D721Med (cell line): Measurements from ENCODE around the gene TDRD6.
"Not testable (repeated sequence)": the region's sequence is repeated elsewhere in the genome, so short reads cannot be mapped to it uniquely, and the experiment has no call there.

Source experiments
- DNase-seq: peaks from one replicate; pipeline ENCODE4 v3.0.0; 2011; ENCODE audit warnings: low spot score; ENCODE audit not compliant: insufficient read length
- FAIRE-seq: peaks from 2 replicates; lab custom pipeline; 2011; peaks lifted over from hg19 to GRCh38; lab: Jason Lieb, UNC
- CTCF ChIP-seq: IDR thresholded peaks from 2 replicates; pipeline ENCODE4 v1.5.1; 2012; ENCODE audit warnings: mild to moderate bottlenecking, control low read depth; ENCODE audit not compliant: insufficient read depth; ENCODE audit errors: missing control alignments

TDRD6 gene

GRCh38 chr6:46687619-46688097, at the start of gene TDRD6:
TSS of gene TDRD6 (plus strand) at chr6:46687885. CDS start at chr6:46688129, 244 bp downstream.
- DNase-seq (no peak), FAIRE-seq (no peak)
- no peak for TF ChIP-seq CTCF

DNA sequence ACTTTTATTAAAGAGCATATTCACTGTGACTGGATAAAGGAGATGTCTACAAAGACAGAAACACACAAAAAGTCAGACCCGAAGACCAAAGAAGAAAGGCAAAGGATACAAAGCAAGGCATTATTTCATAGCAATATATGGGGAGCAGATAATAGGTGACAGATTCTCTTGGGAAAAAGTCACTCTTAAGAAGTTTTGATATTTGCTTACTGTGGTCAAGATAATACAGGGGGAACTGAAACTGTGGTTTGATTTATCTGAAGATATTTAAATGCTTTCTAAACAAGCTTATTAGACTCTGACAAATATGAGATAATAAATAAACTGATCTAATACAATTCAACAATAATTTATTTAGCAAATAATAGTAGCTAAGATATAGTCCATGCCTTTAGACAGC, 49.8 kb upstream of the TDRD6 start:
- no peak for DNase-seq
- TF ChIP-seq CTCF: no peak
- FAIRE-seq: no peak

DNA sequence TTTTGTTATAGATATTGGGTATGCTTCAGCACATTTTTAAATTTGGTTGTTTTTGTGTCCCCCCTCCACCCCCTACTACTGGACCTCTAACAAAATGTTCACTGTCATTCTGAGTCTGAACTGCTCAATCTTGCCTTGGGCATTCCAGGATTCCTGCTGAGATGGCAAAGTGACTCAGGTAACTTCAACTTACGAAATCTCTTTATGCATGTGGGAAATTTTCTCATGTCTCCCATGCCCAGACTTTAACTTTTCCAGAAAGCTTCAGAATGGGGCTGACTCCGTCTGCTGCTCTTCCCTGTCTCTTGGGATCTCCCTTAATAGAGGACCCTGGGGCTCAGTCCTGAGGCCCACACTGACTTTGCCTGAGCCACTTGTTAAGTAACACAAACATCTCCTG, 49.0 kb upstream of the TDRD6 start:
- no peak for TF ChIP-seq CTCF
- DNase-seq (no peak), FAIRE-seq (no peak)

DNA sequence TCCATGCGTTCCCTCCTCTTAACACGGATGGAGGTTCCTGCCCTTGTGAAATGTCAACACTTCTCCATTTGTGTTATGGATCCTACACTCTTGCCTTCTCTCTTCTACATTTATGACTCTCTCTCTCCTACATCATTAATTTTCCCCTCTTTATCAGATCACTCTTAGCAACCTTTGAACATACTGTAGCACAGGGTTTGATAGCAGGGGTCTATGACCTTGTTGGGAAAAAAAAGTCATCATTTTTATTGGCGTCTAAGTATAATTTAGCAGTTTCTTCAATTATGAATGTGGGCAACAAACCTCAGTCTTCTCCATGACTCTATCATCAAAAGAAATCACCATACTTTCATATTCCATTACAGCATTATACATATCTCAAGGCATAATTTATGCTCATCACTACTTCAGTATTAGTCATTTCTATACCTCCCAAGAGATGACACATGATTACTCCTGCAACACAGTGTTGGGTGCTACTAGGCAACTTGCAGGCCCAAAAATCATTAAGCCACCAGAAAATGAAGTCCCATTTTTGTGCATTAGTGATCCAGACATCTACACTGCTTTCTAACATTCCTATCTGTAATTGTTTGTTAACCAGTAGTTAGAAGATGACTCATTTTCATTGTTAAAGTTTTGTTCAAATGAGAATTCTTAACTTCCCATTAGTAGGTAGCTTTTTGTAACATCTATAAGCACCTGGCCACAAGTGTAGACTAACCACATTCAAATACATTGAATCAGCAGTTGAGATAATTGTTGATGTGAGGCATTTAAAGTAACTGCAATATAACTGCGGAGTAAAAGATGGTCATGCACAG, 44.5 kb upstream of the TDRD6 start:
- no peak for FAIRE-seq
- TF ChIP-seq CTCF: no peak

DNA sequence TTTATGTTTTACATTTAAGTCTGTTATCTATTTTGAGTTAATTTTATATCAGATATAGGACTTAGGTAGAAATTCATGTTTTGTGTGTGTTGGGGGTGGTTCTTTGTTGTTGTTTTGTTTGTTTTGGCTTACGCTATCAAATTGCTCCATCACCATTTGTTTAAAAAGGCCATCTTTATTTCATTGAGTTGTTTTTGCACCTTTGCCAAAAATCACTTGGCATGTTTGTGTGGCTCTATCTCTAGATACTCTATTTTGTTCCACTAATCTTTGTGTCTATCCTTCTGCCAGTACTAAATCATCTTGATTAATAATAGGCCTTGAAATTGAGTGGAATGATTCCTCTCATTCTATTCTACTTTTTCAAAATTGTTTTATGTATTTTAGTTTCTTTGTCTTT, 42.4 kb upstream of the TDRD6 start:
- FAIRE-seq (no peak), DNase-seq (no peak)
- TF ChIP-seq CTCF: no peak

More for the DNA sequence above, 44.5 kb upstream of the TDRD6 start:
- no peak for DNase-seq

DNA sequence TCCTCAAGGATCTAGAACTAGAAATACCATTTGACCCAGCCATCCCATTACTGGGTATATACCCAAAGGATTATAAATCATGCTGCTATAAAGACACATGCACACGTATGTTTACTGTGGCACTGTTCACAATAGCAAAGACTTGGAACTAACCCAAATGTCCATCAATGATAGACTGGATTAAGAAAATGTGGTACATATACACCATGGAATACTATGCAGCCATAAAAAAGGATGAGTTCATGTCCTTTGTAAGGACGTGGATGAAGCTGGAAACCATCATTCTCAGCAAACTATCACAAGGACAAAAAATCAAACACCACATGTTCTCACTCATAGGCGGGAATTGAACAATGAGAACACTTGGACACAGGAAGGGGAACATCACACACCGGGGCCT, 39.6 kb upstream of the TDRD6 start:
- not testable (repeated sequence) for DNase-seq, FAIRE-seq

DNA sequence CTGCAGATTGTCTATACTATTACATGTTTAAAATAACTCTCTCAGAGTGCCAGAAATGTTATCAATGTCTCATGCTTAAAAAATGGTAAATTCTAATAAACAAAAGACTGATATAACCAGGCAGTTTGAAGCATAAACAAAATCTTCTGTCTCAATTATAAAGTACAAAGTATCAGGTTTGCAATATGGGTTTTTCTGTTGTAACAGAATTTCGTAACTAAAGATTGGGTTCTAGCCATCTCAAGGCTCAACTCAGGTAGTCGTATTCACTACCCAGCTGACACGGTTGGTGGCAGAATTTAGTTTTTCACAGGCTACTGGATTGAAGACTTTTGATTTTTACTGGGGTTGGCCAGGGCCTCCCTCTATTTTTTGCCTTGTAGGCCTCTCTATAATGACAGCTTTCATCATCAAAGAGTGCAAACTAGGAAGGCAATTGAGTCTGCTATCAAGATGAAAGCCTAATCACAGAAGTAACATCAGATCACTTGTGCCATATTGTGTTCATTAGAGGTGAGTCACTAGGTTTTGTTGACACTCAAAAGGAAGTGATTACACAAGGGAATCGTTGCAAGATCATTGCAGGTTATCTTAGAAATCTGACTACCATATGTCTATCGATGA, 38.7 kb upstream of the TDRD6 start:
- TF ChIP-seq CTCF: no peak
- DNase-seq (no peak), FAIRE-seq (no peak)
